Measurements from ENCODE around the gene EDDM3A.

DNA sequence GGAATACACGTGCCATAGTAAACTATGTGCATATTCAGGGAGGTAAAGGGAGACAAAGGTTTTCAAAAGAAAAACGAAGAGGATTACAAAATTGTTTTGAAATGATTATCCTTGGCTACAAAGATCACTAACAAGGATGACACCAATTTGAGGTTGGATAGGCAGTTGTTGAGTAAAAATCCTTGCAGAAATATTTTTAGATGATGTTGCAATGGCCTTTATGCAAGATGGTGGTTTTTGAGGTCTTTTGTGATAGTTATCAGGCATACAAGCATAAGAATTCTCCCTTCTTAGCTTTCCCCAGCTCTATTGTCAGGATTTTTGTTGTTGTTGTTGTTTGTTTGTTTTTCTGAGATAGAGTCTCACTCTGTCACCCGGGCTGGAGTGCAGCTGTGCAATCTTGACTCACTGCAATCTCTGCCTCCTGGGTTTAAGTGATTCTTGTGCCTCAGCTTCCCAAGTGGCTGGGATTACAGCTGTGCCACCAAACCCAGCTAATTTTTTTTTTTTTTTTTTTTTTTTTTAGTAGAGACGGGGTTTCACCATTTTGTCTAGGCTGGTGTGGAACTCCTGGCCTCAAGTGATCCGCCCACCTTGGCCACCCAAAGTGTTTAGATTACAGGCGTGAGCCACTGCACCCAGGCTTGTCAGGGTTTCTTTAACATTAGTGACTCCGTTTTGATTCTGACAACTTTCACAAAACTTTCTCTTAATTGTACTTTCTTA, 49.1 kb downstream of the EDDM3A start:
- TF ChIP-seq, protein P1, sequence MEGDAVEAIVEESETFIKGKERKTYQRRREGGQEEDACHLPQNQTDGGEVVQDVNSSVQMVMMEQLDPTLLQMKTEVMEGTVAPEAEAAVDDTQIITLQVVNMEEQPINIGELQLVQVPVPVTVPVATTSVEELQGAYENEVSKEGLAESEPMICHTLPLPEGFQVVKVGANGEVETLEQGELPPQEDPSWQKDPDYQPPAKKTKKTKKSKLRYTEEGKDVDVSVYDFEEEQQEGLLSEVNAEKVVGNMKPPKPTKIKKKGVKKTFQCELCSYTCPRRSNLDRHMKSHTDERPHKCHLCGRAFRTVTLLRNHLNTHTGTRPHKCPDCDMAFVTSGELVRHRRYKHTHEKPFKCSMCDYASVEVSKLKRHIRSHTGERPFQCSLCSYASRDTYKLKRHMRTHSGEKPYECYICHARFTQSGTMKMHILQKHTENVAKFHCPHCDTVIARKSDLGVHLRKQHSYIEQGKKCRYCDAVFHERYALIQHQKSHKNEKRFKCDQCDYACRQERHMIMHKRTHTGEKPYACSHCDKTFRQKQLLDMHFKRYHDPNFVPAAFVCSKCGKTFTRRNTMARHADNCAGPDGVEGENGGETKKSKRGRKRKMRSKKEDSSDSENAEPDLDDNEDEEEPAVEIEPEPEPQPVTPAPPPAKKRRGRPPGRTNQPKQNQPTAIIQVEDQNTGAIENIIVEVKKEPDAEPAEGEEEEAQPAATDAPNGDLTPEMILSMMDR (optimal IDR thresholded peaks at IDR 0.05 in 1 of 3, IDR thresholded peaks at IDR 0.05 in 1 of 3, conservative IDR thresholded peaks at IDR 0.05 in 1 of 3; ENCODE audit: extremely low read depth in 1 of 3, insufficient read depth in 2 of 3, low read length in 3 of 3), result no peak
- no peak for TF ChIP-seq EZH2 (IDR thresholded peaks at IDR 0.05; ENCODE audit: low read length)

All from keratinocyte (primary cell).